ENCODE results near the gene GNAO1.

GRCh38 chr16:56196381-56196780, 5.1 kb downstream of the GNAO1 start:
- TF ChIP-seq CTCF (conservative IDR thresholded peaks at IDR 0.05; ENCODE audit: low read depth, low read length) (no peak), EZH2 (IDR thresholded peaks at IDR 0.05; ENCODE audit: low read length, unreplicated experiment) (no peak)

Measured in PC-3 (cell line).